Measurements from ENCODE around the gene FBF1.

Gene FBF1

GRCh38 chr17:75965468-75965867, 24.6 kb upstream of the FBF1 start:
- Histone ChIP-seq H3K4me2 (ENCODE audit: low read length) (no peak overlapping the region), H3K9ac (no peak overlapping the region), H3K36me3 (ENCODE audit: control insufficient read depth, insufficient read depth, low read length) (no peaks in the 10 kb centered on the region), H3K9me3 (ENCODE audit: control insufficient read depth, low read length) (no peaks in the 10 kb centered on the region), H2AFZ (no peak overlapping the region), H3K4me1 (no peaks in the 10 kb centered on the region), H3K4me3 (ENCODE audit: low read depth, low read length) (no peak overlapping the region), H3K79me2 (peaks cover 40% of the 10 kb centered on the region), H3K27ac (no peak overlapping the region), H3K27me3 (ENCODE audit: control insufficient read depth, insufficient read depth, low read length) (no peaks in the 10 kb centered on the region)
- no peak for TF ChIP-seq CTCF (IDR thresholded peaks at IDR 0.05)

- peaks cover 31% of the 10 kb centered on the region for H3K79me2 ChIP-seq
- no peaks in the 10 kb centered on the region for H3K4me1 ChIP-seq
- no peaks in the 10 kb centered on the region for H3K9me3 ChIP-seq (ENCODE audit: control insufficient read depth, low read length)
- H3K27ac ChIP-seq, result no peak overlapping the region
- no peaks in the 10 kb centered on the region for H3K27me3 ChIP-seq (ENCODE audit: control insufficient read depth, insufficient read depth, low read length)
- no peak for TF ChIP-seq CTCF (IDR thresholded peaks at IDR 0.05)
- H2AFZ ChIP-seq, result no peak overlapping the region
- H3K9ac ChIP-seq, result no peak overlapping the region
- H3K4me3 ChIP-seq (ENCODE audit: low read depth, low read length), result no peak overlapping the region
- H3K36me3 ChIP-seq (ENCODE audit: control insufficient read depth, insufficient read depth, low read length), result no peaks in the 10 kb centered on the region
- H3K4me2 ChIP-seq (ENCODE audit: low read length), result no peak overlapping the region
Observed at GRCh38 chr17:75959839-75960511, 19.1 kb upstream of the FBF1 start.

GRCh38 chr17:75959051-75959838, 18.4 kb upstream of the FBF1 start:
- Histone ChIP-seq H3K4me3 (ENCODE audit: low read depth, low read length) (no peak overlapping the region), H3K4me1 (no peaks in the 10 kb centered on the region), H3K9me3 (ENCODE audit: control insufficient read depth, low read length) (no peaks in the 10 kb centered on the region), H3K79me2 (peaks cover 28% of the 10 kb centered on the region), H2AFZ (no peak overlapping the region), H3K9ac (no peak overlapping the region), H3K4me2 (ENCODE audit: low read length) (no peak overlapping the region), H3K27ac (no peak overlapping the region), H3K27me3 (ENCODE audit: control insufficient read depth, insufficient read depth, low read length) (no peaks in the 10 kb centered on the region), H3K36me3 (ENCODE audit: control insufficient read depth, insufficient read depth, low read length) (no peaks in the 10 kb centered on the region)
- no peak for TF ChIP-seq CTCF (IDR thresholded peaks at IDR 0.05)

GRCh38 chr17:75950855-75951554, 10.2 kb upstream of the FBF1 start:
- no peak overlapping the region for H3K4me2 ChIP-seq (ENCODE audit: low read length)
- H3K79me2 ChIP-seq, result peaks cover 2% of the 10 kb centered on the region
- H3K36me3 ChIP-seq (ENCODE audit: control insufficient read depth, insufficient read depth, low read length), result no peaks in the 10 kb centered on the region
- H2AFZ ChIP-seq, result no peak overlapping the region
- no peaks in the 10 kb centered on the region for H3K4me1 ChIP-seq
- H3K27me3 ChIP-seq (ENCODE audit: control insufficient read depth, insufficient read depth, low read length), result no peaks in the 10 kb centered on the region
- H3K27ac ChIP-seq, result no peak overlapping the region
- no peak overlapping the region for H3K9ac ChIP-seq
- H3K9me3 ChIP-seq (ENCODE audit: control insufficient read depth, low read length), result no peaks in the 10 kb centered on the region
- no peak for TF ChIP-seq CTCF (IDR thresholded peaks at IDR 0.05)
- H3K4me3 ChIP-seq (ENCODE audit: low read depth, low read length), result no peak overlapping the region
